ENCODE measurements around the gene BCKDHA. TPM values are rescaled to one million over a fixed set of nuclear protein-coding genes. Genes with fewer than 3 reads are reported as not detected.

BCKDHA gene
- total and polyA plus RNA-seq, 10 donors = 10.3 to 55.6 (median 29.1) TPM

GRCh38 chr19:41437944-41438574 lies 40.4 kb downstream of the BCKDHA start:
- no peak for TF ChIP-seq POLR2A (IDR thresholded peaks at IDR 0.05)
- no peak for TF ChIP-seq POLR2AphosphoS5 (IDR thresholded peaks at IDR 0.05)
- TF ChIP-seq CTCF (IDR thresholded peaks at IDR 0.05 in 8 of 11, conservative IDR thresholded peaks at IDR 0.05 in 3 of 11) = no peak
- DNase-seq = no peak
- Histone ChIP-seq H3K4me3 (no peak overlapping the region), H3K27ac (no peak overlapping the region), H3K9me3 (no peaks in the 10 kb centered on the region), H3K36me3 (peaks cover 0 to 53% (median 21%) of the 10 kb centered on the region in 6 donors), H3K27me3 (replicated peaks in 1 of 7) (no peaks in the 10 kb centered on the region), H3K4me1 (peaks cover 5 to 35% (median 20%) of the 10 kb centered on the region in 6 donors)
- intact Hi-C loops (cut with DNase I; ENCODE audit: low total_unique reads) = no loop called here
- WGBS, 5 donors = 90 to 98% (median 94%) methylated on average over 7 of the region's 7 CpGs

DNA sequence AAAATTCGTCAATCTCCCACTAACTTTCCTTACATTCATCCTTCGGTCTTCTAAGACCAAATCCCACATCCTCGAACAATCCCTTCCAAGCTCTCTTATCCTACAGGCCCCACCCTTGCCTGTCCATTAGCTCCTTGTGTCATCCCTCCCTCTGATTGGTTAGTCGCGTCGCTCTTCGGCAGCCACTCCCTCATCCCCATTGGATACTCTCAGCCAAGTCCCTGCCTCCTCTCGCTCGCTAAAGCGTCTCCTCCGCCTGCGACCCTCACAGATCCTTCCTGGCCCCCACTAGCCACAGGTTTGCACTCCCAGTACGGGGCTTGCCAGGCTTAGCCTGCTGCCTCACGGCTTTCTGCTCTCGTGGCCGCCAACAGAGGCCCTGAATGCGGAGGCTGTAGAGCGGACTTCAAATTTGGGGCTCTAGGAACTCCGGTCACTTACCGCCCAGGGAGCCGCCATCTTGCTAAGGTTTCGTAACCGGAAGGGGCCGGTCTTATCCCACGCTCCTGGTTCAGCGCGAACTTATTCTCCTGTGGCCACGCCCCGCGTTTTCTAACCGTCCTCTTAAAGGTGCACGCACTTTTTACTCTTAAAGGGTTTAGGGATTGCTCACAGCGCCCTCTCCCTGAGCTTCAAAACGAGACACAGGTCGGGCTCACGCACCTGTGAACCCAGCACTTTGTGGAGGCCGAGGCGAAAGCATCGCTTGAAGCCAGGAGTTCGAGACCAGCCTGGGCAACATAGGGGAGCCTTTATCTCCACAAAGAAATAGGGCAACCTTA lies 42.0 kb downstream of the BCKDHA start, which contains the start of gene DMAC2:
DMAC2 (minus strand) TSS at position 472 of the 782 bp plus-strand sequence; CDS start at position 459, 13 bp downstream.
- TF ChIP-seq CTCF (IDR thresholded peaks at IDR 0.05 in 8 of 11, conservative IDR thresholded peaks at IDR 0.05 in 3 of 11) = peak in 10 of 11 experiments; percentile 25 to 70 (median 53)
- TF ChIP-seq POLR2A (IDR thresholded peaks at IDR 0.05) = peak in 1 of 3 donors; percentile 10
- peak; percentile 86 to 90 (median 88) for TF ChIP-seq POLR2AphosphoS5 (IDR thresholded peaks at IDR 0.05)
- no peaks in the 10 kb centered on the region for H3K27me3 ChIP-seq (replicated peaks in 1 of 7)
- WGBS, 5 donors = 0 to 1% (median 1%) methylated on average over 29 to 40 of the region's 40 CpGs
- peak; percentile 98 for DNase-seq
- peak within 1 kb of the TSS; percentile 48 to 94 (median 76) for H3K4me3 ChIP-seq
- peaks cover 5 to 32% (median 20%) of the 10 kb centered on the region in 6 donors for H3K4me1 ChIP-seq
- intact Hi-C loops (cut with DNase I; ENCODE audit: low total_unique reads) = no loop called here
- peaks cover 0 to 37% (median 14%) of the 10 kb centered on the region in 6 donors for H3K36me3 ChIP-seq
- peak within 1 kb of the TSS; percentile 88 to 96 (median 93) for H3K27ac ChIP-seq
- H3K9me3 ChIP-seq = no peaks in the 10 kb centered on the region

- H3K27me3 ChIP-seq (replicated peaks in 1 of 7) = no peaks in the 10 kb centered on the region
- DNase-seq = peak; percentile 63
- TF ChIP-seq POLR2AphosphoS5 (IDR thresholded peaks at IDR 0.05) (no peak), CTCF (IDR thresholded peaks at IDR 0.05 in 8 of 11, conservative IDR thresholded peaks at IDR 0.05 in 3 of 11) (no peak), POLR2A (IDR thresholded peaks at IDR 0.05) (no peak)
- 83 to 90% (median 86%) methylated on average over 14 to 15 of the region's 15 CpGs for WGBS, 5 donors
- H3K4me1 ChIP-seq = peaks cover 5 to 28% (median 20%) of the 10 kb centered on the region in 6 donors
- H3K36me3 ChIP-seq = peaks cover 0 to 20% (median 11%) of the 10 kb centered on the region in 6 donors
- no peak overlapping the region for H3K4me3 ChIP-seq
- intact Hi-C loops (cut with DNase I; ENCODE audit: low total_unique reads) = no loop called here
- H3K27ac ChIP-seq = no peak overlapping the region
- H3K9me3 ChIP-seq = no peaks in the 10 kb centered on the region
Observed at GRCh38 chr19:41441321-41441945, 43.8 kb downstream of the BCKDHA start.

All from spleen (tissue), 11 donors.